DND-41 (cell line): Measurements from ENCODE around the gene NARF.

Source experiments
- ATAC-seq: fragments of 200-7000 bp; cut with Tn5 transposase; 3 replicates; pipeline ENCODE4 v1.9.1; 2021; ENCODE audit warnings: low read depth; ENCODE audit not compliant: insufficient read depth
- DNase-seq: peaks from one replicate; pipeline ENCODE4 v3.0.0-alpha.2; 2020
- H2AFZ ChIP-seq: 2 replicates; pipeline ENCODE4 v1.6.0; 2012; ENCODE audit warnings: low read depth, low read length
- H3K27ac ChIP-seq: 2 replicates; pipeline ENCODE4 v1.5.1; 2012; ENCODE audit warnings: low read length, inconsistent platforms
- H3K27me3 ChIP-seq: fragments of 200-600 bp; sonication (generic); 2 replicates; pipeline ENCODE4 v1.6.0; 2012; ENCODE audit warnings: low read length, mild to moderate bottlenecking, inconsistent platforms; ENCODE audit not compliant: insufficient read depth, poor library complexity
- H3K36me3 ChIP-seq: 2 replicates; pipeline ENCODE4 v1.5.1; 2012; ENCODE audit warnings: low read length, inconsistent platforms; ENCODE audit not compliant: insufficient read depth
- H3K4me1 ChIP-seq: 2 replicates; pipeline ENCODE4 v1.5.1; 2012; ENCODE audit warnings: mild to moderate bottlenecking, low read length; ENCODE audit not compliant: insufficient read depth
- H3K4me2 ChIP-seq: 2 replicates; pipeline ENCODE4 v1.6.0; 2012; ENCODE audit warnings: mild to moderate bottlenecking, moderate library complexity, low read length, inconsistent platforms; ENCODE audit not compliant: insufficient read depth
- H3K4me3 ChIP-seq, 2 experiments: fragments of 200-600 bp in 1 of 2; shearing (Covaris generic) in 1 of 2; 2 replicates each; pipeline ENCODE4 v1.5.1; 2012 to 2016; ENCODE audit warnings: inconsistent platforms in 2 of 2, low read length in 2 of 2, mild to moderate bottlenecking in 2 of 2, low read depth in 1 of 2, moderate library complexity in 1 of 2
- H3K79me2 ChIP-seq: 2 replicates; pipeline ENCODE4 v1.6.0; 2012; ENCODE audit warnings: low read length, inconsistent platforms; ENCODE audit not compliant: insufficient read depth
- H3K9ac ChIP-seq: 2 replicates; pipeline ENCODE4 v1.6.0; 2012; ENCODE audit warnings: low read depth, mild to moderate bottlenecking, inconsistent platforms, low read length, moderate library complexity
- H3K9me3 ChIP-seq: 2 replicates; pipeline ENCODE4 v1.5.1; 2012; ENCODE audit warnings: low read length, moderate library complexity, mild to moderate bottlenecking, inconsistent platforms; ENCODE audit not compliant: insufficient read depth, severe bottlenecking
- H4K20me1 ChIP-seq: 2 replicates; pipeline ENCODE4 v1.6.0; 2012; ENCODE audit warnings: low read length; ENCODE audit not compliant: insufficient read depth
- EZH2 ChIP-seq: IDR thresholded peaks from 3 replicates; pipeline ENCODE4 v1.6.1; 2012; ENCODE audit warnings: borderline replicate concordance, low read depth, mild to moderate bottlenecking, moderate library complexity, low read length, inconsistent platforms; ENCODE audit not compliant: severe bottlenecking
- TF ChIP-seq, protein P1 (sequence below): IDR thresholded peaks from 2 replicates; pipeline ENCODE4 v1.5.1; 2012; ENCODE audit warnings: borderline replicate concordance, low read length, moderate library complexity, mild to moderate bottlenecking; ENCODE audit not compliant: poor library complexity, severe bottlenecking; ENCODE audit errors: extremely low read depth

NARF gene

DNA sequence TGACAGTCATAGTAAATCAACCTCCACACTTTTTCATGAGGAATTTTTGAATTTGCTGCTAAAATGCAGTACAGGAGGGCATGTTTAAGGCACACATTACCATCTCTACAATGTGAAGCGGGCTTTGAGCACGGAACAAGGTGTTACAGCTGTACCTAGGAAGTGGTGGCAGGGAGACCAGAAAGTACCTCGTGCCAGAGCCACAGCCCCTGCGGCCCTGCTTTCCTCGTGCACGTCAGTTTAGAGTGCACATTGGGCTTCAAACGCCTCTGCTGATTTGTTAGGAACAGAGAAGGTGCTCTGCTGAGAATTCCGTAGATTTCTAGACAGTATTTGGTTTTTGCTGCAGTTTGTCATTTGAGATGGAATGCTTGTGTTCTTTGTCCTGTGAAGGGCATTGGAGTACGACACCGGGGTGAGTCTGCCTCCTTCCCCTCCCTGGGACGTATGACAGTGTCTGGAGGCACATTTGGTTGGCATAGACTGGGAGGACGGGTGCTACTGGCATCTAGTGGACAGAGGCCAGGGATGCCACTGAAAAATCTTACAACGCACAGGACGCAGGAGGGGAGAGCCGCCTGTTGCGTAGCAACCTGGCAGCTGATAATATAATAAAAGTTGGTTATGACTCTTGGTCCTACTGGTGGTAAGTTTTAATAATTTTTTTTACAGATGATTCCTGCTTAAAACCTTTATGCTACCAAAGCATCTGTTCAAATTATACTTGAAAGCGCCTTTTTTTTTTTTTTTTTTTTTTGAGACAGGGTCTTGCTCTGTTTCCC is 70.1 kb downstream of the NARF start:
- ATAC-seq (no peak), DNase-seq (no peak)
- Histone ChIP-seq H3K36me3 (peaks cover 37% of the 10 kb centered on the region), H3K4me2 (no peak overlapping the region), H3K27me3 (no peaks in the 10 kb centered on the region), H4K20me1 (peaks cover 90% of the 10 kb centered on the region), H2AFZ (no peak overlapping the region), H3K9me3 (no peaks in the 10 kb centered on the region), H3K79me2 (peaks cover 99% of the 10 kb centered on the region), H3K4me3 (no peak overlapping the region), H3K9ac (no peak overlapping the region), H3K27ac (no peak overlapping the region), H3K4me1 (peaks cover 19% of the 10 kb centered on the region)
- TF ChIP-seq EZH2: no peak
- TF ChIP-seq, protein P1, sequence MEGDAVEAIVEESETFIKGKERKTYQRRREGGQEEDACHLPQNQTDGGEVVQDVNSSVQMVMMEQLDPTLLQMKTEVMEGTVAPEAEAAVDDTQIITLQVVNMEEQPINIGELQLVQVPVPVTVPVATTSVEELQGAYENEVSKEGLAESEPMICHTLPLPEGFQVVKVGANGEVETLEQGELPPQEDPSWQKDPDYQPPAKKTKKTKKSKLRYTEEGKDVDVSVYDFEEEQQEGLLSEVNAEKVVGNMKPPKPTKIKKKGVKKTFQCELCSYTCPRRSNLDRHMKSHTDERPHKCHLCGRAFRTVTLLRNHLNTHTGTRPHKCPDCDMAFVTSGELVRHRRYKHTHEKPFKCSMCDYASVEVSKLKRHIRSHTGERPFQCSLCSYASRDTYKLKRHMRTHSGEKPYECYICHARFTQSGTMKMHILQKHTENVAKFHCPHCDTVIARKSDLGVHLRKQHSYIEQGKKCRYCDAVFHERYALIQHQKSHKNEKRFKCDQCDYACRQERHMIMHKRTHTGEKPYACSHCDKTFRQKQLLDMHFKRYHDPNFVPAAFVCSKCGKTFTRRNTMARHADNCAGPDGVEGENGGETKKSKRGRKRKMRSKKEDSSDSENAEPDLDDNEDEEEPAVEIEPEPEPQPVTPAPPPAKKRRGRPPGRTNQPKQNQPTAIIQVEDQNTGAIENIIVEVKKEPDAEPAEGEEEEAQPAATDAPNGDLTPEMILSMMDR: peak; percentile 16

DNA sequence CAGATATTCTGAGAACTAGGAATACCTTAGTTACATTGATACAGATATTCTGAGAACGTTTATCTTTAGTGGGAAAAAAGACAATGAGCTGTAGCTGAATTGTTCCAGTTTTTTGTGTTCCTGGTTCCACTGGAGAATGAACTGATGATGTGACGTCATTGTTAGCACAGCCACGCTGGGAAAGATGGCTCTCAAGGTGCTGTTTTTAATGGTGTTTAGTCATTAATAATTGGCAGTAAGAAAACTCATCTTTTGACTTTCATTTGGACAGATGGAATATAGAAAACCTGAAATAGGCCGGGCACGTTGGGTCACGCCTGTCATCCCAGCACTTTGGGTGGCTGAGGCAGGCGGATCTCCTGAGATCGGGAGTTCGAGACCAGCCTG is 71.4 kb downstream of the NARF start:
- ATAC-seq (no peak), DNase-seq (no peak)
- Histone ChIP-seq H3K4me2 (no peak overlapping the region), H3K9me3 (no peaks in the 10 kb centered on the region), H3K27ac (no peak overlapping the region), H2AFZ (no peak overlapping the region), H3K36me3 (peaks cover 27% of the 10 kb centered on the region), H3K4me3 (no peak overlapping the region), H3K9ac (no peak overlapping the region), H3K79me2 (peaks cover 99% of the 10 kb centered on the region), H4K20me1 (peaks cover 90% of the 10 kb centered on the region), H3K27me3 (no peaks in the 10 kb centered on the region), H3K4me1 (peaks cover 10% of the 10 kb centered on the region)
- TF ChIP-seq EZH2: no peak
- TF ChIP-seq, protein P1: no peak

DNA sequence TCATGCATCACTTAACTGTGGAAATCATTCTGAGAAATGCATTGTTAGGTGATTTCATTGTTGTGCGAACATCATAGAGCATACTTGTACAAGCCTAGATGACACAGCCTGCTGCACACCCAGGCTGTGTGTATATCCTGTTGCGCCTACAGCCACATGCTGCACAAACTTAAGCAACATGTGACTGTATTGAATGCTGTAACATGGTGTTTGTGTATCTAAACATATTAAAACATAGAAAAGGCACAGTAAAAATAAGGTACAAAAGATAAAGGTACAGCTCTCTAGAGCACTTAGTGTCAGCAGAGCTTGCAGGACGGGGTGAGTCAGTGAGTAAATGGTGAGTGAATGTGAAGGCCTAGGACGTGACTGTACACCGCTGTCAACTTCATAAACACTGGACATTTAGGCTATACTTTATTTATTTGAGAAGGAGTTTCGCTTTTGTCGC is 72.9 kb downstream of the NARF start:
- no peak overlapping the region for H3K4me2 ChIP-seq

More for the DNA sequence above, 72.9 kb downstream of the NARF start:
- TF ChIP-seq, protein P1: no peak
- TF ChIP-seq EZH2: no peak
- H3K4me3 ChIP-seq: no peak overlapping the region
- peaks cover 99% of the 10 kb centered on the region for H3K79me2 ChIP-seq
- no peak overlapping the region for H3K9ac ChIP-seq
- H4K20me1 ChIP-seq: peaks cover 90% of the 10 kb centered on the region
- no peaks in the 10 kb centered on the region for H3K9me3 ChIP-seq
- peaks cover 5% of the 10 kb centered on the region for H3K4me1 ChIP-seq
- ATAC-seq (no peak), DNase-seq (no peak)
- H2AFZ ChIP-seq: no peak overlapping the region
- no peaks in the 10 kb centered on the region for H3K27me3 ChIP-seq
- H3K27ac ChIP-seq: no peak overlapping the region
- H3K36me3 ChIP-seq: peaks cover 20% of the 10 kb centered on the region
